Measurements from ENCODE around the gene CYP2S1.

- TF ChIP-seq POLR2A (IDR thresholded peaks at IDR 0.05) (no peak), CTCF (IDR thresholded peaks at IDR 0.05) (no peak)
These were observed 48.8 kb downstream of the CYP2S1 start for GRCh38 chr19:41241859-41242258.
